ENCODE results near the gene ABCC1. TPM values are rescaled to one million over a fixed set of nuclear protein-coding genes. Genes with fewer than 3 reads are reported as not detected.

ABCC1 gene
- total RNA-seq, 1 experiment from 2014 or later, result 56.4 TPM

- Histone ChIP-seq H3K79me1 (ENCODE audit: insufficient read depth, low read depth, low read length, poor library complexity, severe bottlenecking) (no peaks in the 10 kb centered on the region), H3K14ac (ENCODE audit: insufficient read depth, low read length) (no peak overlapping the region), H4K5ac (ENCODE audit: insufficient read length, low read depth, low read length) (no peak overlapping the region), H3K23ac (ENCODE audit: insufficient read length, low read depth, low read length) (no peak overlapping the region), H3K18ac (ENCODE audit: insufficient read length, low read depth, low read length) (no peak overlapping the region), H2BK20ac (ENCODE audit: low read depth, low read length, poor library complexity, severe bottlenecking) (no peak overlapping the region), H3K56ac (ENCODE audit: insufficient read length, low read depth, low read length) (no peak overlapping the region), H3K27me3 (ENCODE audit: insufficient read depth, low read length) (no peaks in the 10 kb centered on the region), H2BK15ac (ENCODE audit: low read depth, low read length) (no peak overlapping the region), H2BK120ac (ENCODE audit: low read depth, low read length, poor library complexity, severe bottlenecking) (no peak overlapping the region), H3K4me1 (ENCODE audit: insufficient read depth, low read length) (no peaks in the 10 kb centered on the region), H4K20me1 (ENCODE audit: control insufficient read depth, insufficient read depth, insufficient read length) (no peaks in the 10 kb centered on the region), H3K79me2 (ENCODE audit: insufficient read depth, low read length) (no peaks in the 10 kb centered on the region), H3K9ac (ENCODE audit: extremely low read depth, insufficient read length, low read length) (no peak overlapping the region), H3K27ac (ENCODE audit: insufficient read length, low read depth, low read length) (no peak overlapping the region), H4K91ac (ENCODE audit: insufficient read length, low read depth, low read length) (no peak overlapping the region), H2AK5ac (ENCODE audit: insufficient read length, low read length) (no peak overlapping the region), H3T11ph (ENCODE audit: low read length) (no peak overlapping the region), H2AFZ (ENCODE audit: low read length) (no peak overlapping the region), H4K8ac (replicated peaks; ENCODE audit: insufficient read length, low read depth, low read length) (no peak overlapping the region), H3K23me2 (ENCODE audit: insufficient read length, low read depth, low read length, poor library complexity, severe bottlenecking) (no peaks in the 10 kb centered on the region), H3K4me2 (ENCODE audit: insufficient read depth, insufficient read length, low read length) (no peak overlapping the region), H3K9me3 (ENCODE audit: control insufficient read depth, low read depth, low read length) (no peaks in the 10 kb centered on the region), H3K4ac (ENCODE audit: low read depth, low read length) (no peak overlapping the region), H2BK12ac (ENCODE audit: insufficient read length, low read depth, low read length) (no peak overlapping the region), H2BK5ac (ENCODE audit: insufficient read length, low read length) (no peak overlapping the region)
- no peak for TF ChIP-seq CTCF (conservative IDR thresholded peaks at IDR 0.05)
- Mint-ChIP-seq H3K27ac (no peak overlapping the region), H3K36me3 (ENCODE audit: insufficient read depth in 1 of 3, low read depth in 3 of 3) (peaks cover 16 to 72% (median 60%) of the 10 kb centered on the region in 3 experiments; a peak in 6 of 7 replicates), H3K4me3 (no peak overlapping the region), H3K4me1 (no peaks in the 10 kb centered on the region), H3K9me3 (no peaks in the 10 kb centered on the region), H3K27me3 (ENCODE audit: low read depth) (no peaks in the 10 kb centered on the region)
- DNase-seq, result no peak
- WGBS (ENCODE audit: extremely low coverage, insufficient read length, low lambda C conversion rate), result no CpG with 5 or more reads among the region's 6 CpGs
Observed at GRCh38 chr16:16057102-16057501, 107.7 kb downstream of the ABCC1 start.
